ENCODE measurements around the gene CERS6.
"Not testable (repeated sequence)": the region's sequence is repeated elsewhere in the genome, so short reads cannot be mapped to it uniquely, and the experiment has no call there.

Gene CERS6

DNA sequence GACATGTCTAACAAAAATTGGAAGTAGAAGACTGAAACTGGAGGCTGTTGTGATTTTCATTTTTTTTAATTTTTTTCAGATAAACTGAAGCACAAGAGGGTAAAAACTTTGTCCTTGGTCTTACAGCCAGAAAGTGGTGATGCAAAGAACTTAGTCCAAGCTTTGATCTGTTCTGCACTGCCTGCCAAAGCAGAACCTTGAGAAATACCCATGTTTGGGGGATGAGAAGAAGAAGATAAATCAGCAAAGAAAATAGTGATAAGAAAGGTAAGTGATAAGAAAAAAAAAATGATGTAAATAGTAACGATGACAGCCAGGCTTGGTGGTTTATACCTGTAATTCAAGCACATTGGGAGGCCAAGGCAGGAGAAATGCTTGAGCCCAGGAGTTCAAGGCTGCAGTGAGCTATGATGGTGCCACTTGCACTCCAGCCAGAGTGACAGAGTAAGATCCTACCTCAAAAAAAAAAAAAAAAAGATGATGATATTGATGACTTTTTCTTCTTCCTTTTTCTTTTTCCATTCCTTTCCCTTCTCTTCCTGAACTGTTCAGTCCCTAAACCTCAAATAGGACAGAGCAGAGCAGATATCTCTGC is 331.8 kb downstream of the CERS6 start:
- DNase-seq: no peak

DNA sequence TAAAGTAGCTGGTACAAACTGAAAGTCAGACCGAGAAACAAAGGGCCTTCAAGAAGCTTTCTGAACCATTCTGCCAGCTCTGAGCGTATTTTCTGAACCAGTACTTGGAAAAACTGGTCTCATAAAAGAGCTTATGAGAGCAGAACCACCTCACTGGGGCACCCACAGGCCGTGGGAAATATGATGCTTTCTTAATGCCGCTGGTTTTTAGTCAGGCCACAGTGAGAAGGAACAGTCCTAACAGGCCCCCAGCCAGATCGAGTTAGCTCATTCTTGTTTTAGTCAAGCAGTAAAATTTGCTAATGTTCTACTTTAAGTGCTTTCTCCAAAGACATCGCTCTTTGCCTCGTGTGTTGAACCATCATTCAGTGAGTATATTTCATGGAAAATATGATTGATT is 333.7 kb downstream of the CERS6 start:
- no peak for DNase-seq

DNA sequence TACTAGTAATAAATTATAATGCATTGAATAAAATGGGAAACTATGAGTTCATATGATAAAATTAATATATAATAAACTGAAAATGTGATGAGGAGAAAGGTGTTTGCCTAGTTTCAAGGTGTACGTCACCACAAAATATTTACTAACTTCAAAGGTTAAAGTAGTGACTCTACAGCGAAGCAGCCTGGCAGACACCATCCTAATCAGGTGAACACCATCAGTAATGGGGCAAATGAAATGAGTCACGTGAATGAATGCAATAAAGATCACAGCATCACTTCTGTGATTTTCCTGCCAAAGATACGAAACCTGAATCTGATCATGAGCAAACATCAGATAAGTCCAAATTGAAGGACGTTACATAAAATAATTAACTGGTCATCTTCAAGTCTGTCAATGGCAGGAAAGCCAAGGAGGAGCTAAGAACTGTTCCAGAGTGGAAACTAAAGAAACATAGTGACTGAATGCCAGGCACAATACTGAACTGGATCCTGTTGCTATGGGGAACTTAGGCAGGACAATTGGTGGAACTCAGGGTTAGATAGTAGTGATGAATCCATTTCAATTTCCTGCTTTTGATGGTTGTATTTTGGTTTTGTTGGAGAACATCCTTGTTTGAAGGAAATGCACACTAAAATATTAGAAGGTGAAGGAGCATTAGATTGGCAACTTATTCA is 334.3 kb downstream of the CERS6 start:
- no peak for DNase-seq

DNA sequence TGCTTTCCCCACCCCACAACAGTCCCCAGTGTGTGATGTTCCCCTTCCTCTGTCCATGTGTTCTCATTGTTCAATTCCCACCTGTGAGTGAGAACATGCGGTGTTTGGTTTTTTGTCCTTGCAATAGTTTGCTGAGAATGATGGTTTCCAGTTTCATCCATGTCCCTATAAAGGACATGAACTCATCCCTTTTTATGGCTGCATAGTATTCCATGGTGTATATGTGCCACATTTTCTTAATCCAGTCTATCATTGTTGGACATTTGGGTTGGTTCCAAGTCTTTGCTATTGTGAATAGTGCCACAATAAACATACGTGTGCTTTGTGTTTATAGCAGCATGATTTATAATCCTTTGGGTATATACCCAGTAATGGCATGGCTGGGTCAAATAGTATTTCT is 335.1 kb downstream of the CERS6 start:
- not testable (repeated sequence) for DNase-seq

DNA sequence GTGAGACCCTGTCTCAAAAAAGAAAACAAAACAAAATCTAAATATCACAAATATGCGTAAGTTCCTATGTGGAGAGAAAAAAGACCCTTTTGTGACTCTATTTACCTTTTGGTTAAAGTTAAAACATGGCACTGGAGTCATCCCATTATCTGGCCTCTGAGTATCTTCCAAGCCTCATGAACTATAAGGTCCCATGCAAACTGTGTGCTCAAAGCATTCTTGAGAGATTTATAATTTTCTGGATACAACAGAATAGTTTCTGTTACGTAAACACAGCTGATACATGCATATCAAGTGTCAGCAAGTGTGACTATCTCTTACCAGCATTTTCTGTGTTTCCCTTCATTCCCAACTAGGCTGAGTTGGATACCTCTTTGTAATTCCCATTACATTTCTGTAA is 337.5 kb downstream of the CERS6 start:
- no peak for DNase-seq

DNA sequence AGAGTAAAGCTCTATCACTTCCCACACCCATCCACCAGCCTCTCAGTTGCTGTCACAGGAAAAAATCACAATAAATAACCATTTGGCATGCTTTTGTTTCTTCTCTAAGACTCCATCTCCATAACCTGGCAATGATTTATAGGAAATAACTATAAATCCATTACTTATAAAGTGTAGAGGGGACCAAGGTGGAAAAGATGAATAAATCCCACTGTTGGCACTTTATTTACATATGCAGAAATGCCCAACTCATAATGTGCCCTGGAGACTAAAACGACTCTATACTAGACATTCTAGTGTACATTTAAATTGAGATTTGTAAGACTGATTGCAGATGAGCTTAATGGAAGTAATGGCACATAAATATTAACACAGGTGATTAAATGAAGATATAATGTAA is 338.9 kb downstream of the CERS6 start:
- no peak for DNase-seq

DNA sequence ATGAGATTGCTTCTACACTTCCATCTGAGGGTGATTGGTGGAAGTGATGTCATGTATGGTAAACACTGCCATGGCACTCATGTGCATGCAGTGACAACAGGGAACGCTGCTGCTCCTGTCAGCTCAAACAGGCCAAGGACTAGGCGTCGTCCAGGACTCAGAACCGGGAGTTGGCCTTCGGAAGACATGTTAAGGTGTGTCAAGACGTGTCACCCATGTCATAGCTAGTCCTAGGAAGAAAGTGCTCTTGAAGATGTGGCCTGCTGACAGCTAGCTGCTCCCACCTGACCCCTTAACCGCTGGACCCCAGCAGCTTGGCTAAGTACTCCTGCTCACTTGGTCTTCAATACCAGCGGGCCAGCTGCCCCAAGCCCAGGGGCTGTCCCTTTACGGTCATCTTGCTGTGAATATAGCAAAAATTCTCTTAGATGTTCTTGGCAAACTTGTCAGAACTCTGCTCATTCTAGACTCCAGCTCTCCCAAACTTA is 340.1 kb downstream of the CERS6 start:
- no peak for DNase-seq

DNA sequence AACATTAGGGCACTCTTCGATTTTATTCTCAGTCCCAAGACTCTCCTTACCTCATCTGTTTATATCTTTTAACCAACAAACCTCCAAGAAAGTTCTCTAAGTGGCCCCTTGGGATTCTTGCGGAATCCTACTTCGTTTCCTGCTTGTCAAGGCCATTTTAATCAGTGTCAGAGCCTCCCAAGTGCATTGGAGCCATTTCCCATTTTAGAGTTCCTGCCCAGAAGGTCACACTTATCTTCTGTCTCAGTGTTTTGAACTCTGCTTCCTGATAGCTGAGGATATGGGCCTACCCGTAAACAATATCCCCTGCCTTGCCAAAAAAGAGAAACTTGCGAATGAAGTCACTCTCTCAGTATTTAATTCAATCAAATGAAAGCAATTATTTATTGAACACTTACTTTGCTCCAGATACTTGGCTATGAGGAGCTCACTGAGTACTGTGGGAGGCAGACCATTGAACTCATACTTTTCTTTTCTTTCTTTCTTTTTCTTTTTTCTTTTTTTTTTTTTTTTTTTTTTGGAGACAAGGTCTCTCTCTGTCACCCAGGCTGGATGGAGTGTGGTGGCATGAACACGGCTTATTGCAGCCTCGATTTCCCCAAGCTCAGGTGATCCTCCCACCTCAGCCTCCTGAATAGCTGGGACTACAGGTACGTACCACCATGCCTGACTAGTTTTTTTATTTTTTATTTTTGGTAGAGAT is 340.7 kb downstream of the CERS6 start:
- no peak for DNase-seq

DNA sequence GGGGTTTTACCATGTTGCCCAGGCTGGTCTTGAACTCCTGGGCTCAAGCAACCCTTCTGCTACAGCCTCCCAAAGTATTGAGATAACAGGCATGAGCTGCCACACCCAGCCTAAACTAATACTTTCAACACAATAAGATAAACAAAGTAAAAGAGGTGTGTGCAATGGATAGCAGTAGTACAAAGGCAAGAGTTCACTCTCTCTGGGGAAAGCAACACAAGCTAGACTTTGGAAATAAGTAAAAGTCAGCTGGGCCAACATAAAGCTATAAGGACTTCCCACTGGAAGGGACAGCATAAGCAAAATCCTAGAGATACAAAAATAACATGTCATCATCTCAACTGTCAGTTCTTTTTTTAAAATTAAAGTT is 341.2 kb downstream of the CERS6 start:
- DNase-seq: no peak

DNA sequence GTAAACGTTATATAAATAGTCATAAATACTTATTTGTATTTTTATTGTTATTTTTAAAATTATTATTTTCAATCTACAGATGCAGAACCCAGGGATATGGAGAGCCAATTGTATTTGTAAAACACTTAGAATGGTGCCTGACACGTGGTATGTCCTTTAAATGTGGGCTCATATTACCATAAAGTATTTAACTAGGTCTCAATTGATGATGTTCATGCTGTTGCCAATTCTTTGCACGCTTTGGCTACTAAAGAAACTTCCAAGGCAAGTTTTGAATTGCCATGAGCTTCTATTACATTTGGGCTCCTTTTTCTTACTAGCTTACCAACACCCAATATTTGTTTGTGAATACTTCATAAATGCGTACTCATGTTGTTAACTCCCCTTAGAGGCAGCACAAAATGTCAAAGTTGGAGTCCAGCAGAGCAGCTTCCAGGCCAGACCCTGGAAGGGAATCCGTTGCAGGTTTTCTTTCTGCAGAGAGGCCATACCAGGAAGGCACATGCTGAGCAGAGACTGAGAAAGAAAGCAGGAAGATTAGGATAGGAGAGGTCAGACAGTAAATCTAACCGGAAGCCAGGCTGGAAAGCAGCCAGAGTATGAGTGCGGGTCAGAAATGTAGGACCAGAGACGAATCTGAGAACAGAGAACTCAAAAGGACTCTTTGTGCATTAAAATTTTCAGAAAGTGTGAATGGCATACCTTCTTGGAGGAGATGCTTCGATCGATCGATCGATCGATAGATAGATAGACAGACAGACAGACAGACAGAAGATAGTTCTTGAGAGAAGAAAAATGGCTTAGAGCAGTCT is 342.2 kb downstream of the CERS6 start:
- DNase-seq: no peak

DNA sequence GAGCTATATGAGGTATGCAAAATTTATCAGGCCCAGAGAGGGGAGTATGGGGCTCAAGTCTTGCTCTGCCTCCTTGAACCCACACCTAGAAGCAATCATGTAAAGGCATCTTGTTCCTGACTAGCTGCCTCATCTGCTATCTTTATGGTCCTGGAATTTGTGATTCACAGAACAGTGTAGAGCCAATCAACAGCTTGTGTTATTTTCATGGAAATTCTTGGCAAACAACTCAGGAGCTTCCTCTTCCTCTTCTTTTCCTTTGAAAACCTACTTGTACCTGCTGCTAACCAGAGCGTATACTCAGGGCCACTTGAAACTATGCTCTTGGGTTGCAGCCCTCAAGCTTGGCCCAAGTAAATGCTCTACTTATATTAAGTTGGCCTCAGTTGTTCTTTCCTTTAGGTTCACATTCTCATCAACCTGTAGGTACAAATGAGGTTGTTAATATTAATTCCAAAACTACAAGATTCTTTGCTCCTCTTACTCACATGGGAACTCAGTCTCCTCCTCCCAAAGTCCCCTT is 342.9 kb downstream of the CERS6 start:
- DNase-seq: no peak

DNA sequence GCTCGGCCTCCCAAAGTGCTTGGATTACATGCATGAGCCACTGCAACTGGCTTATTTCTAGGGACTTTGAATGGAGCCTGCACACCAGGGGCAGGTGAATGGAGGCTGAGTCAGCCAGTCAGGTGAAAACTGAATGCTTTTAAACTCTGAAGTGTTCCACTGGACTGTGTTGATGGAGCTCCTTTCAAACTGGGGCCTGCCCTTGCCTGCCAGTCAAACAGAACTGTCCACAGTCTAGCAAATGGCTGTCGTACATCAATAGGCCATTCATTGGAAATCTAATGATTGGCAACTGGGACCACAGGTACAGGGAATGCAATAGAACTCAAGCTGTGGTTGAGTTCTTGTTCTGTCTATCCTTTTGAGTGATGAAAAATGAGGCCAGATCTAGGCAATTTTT is 345.4 kb downstream of the CERS6 start:
- DNase-seq: no peak

DNA sequence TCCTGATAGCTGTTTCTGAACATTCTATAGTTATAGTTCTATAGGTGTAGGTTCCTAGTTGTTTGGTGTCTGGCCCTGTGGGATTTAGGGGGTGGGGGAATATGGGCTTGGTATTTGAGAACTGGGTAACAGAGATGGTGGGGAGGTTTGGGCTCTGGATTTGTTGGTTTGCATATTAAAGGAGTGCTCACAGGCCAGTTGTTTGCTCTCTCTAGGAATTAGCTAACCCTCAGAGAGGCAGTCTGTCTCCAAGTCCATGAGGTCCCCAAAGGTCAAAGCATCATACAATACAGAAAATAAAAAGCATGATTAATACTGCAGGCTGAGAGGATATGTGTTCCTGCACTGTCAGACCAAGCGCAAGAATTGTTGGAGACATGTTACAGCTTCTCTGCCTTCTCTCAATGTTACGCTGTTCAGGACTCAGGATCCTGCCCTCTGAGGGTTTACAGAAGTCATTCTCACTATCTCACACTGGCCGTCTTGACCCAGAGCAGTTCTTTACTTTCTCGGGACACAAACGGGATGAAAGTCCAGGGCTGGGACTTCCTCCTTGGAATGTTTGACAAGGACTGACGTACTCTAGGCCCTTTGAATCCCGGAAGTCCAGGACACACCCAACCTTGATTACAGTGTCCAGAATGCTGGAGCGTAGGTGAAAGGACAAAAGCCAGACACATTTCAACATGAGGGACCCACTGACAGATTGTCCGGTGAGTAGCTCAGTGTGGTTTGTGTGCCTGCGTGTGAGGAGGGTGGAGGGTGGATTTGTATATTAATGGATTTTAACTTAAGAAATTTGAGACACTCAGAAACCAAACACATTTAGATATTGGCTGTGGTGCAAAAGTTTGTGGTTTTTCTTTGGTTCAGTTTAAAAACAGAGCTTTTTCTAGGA is 346.1 kb downstream of the CERS6 start, which contains the start of gene NOSTRIN:
Gene NOSTRIN (plus strand): TSS at position 677 of the 898 bp plus-strand sequence. CDS start 10 bp downstream, at position 687.
- DNase-seq: no peak

DNA sequence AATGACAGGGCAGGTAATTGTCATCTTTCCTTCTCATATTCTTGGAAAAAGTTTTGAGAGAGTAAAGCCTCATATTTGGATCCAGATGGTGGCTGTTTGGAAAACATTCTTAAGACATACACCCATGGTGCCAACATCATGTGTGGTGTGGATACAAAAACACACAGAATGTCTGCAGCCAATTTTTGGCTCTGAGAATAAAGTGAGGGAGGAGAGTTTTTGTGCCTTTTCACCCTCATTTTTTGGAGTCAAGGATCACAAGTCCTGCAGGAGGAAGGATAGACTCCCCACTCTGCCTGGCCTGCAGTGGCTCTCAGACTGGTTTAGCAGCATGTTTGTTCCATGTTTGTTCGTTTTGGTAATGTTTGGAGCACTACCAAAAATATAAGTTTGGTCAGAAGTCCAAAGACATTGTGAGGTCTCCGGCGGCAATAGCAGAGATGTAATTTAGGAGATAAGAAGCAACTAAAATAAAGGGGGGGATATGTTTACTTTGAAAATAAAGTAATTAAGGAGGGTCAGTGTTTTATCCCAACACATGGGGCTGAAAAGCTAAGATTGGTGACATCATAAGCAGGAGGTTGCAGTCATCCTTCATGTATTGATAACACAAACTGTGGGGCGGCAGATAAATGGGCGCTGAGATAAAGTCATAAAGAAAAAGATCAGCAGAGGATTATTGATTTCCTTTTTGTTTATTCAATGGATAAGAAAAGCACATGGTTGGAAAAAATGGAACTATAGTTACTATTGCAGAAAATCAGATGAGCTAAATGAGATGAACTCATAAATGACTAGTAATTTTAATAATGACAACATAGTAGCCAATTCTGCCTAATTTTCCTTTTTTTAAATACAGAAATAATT is 347.0 kb downstream of the CERS6 start:
- DNase-seq: no peak

DNA sequence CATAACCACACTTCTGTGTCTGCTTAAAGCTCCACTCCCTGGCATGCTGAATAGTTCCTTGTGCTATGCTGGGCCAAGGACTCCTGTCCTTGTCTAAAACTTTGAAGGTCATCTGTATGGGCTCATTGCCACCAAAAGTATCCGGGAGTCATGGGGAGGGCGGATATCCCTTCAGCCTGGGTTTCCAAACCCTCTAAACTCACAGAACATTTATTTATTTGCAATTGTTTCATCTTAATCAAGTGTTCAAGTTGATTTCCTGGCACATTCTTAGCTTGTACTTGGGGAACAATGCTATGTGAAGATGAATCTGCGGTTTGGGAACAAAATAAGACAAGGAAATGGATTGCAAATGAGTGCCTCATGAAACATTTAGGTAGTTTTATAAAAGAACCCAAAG is 348.1 kb downstream of the CERS6 start:
- no peak for DNase-seq

DNA sequence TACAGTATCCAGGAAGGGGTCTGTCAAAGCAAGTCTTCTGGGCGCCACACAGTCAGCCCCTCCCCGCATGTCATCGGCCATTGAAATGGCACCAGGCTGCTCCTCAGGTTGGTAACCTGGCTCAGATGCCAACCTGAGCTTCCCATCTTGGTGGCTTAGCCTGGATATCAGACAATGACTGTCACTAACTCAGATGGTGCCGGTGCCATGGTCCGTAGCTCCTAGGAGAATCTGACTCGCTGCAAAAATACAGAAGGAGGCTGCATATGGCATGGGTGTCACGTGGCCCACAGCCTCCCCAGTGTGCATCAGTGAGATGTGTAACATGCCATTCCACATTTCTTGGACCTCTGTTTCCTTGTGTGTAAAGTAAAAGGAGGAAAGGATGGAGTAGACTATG is 349.5 kb downstream of the CERS6 start:
- no peak for DNase-seq

DNA sequence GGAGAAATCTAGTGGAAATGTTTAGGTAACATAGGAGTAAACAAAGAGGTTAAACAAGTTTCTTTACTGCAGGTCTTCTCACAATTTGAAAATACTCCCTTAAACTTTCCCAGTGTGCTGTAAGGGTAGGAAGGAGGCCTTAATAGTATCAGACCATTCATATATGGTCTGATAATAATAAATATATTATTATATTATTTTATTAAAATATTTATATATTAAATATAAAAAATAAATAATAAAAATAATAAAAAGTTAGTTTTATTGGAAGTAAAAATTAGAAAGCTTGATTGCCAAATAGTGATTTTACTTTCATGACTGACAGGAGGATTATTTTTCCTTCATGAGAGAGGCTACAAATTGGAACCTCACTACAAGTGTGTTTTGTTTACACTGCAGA is 353.5 kb downstream of the CERS6 start:
- DNase-seq: no peak

DNA sequence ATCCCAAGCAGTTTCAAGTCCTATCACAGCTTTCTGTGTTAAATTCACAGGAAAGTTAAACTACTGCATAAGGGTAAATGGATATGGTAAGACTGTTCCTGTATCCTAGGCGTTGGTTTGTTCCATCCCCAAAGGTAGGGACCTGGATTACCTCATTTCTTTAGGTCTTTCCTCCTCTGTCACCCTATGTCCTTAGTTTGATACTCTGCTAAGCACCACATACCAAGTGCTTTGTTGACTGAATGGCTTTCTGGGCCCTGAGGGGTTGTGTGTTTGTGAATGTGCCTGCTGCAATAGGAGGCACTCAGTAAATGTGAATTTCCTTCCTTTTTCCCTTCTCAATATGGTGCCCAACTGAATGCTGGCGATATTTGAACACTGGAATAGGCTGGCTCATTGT is 354.2 kb downstream of the CERS6 start:
- no peak for DNase-seq

DNA sequence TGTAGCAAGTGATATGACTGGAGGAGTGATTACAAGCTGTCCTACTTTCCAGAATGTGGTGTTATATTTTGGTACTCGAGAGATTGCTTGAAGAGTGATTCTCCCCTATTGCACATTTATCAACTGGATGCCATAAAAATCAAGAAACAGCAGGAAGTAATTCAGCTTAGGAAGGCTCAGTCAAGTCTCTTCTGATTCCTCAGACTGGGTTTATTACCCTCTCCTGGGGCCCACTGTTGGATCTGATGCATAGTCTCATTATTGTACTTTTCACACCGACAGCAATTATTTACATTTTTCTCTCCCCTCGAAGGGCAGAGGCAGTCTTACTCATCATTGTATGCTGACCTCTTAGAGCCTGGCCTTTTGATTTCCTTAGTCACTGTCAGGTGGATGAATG is 355.6 kb downstream of the CERS6 start:
- DNase-seq: no peak

DNA sequence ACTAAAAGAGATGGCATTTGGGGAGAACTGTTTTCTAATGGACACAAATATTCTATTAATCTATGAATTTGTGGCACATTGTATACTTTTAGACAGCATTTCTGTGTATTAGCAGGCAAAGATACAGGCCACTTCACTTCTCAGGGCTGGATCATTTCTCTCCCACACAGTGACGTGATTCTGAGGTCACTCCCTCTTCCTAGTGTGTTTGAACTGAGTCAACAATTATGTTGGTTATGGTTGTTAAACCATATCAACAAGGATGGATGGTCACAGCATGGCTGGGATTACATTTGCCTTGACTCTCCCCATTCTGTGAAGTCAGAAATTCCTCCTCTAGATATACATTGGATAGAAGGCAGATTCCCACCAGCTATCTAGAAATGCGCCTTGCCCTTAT is 358.0 kb downstream of the CERS6 start:
- DNase-seq: no peak

All from NCI-H2081 (cell line).